HG03103 (cell line): ENCODE results near the gene NTM.

Source experiments
- ATAC-seq: cut with Tn5 transposase; IDR thresholded peaks from one replicate; pipeline ENCODE4 v1.9.1; 2021; ENCODE audit warnings: low read depth; ENCODE audit not compliant: unreplicated experiment

The NTM gene

GRCh38 chr11:131964698-131965483 lies 594.5 kb downstream of the NTM start:
- ATAC-seq = no peak

GRCh38 chr11:131965504-131965903 lies 595.1 kb downstream of the NTM start:
- no peak for ATAC-seq

- no peak for ATAC-seq
Observed at GRCh38 chr11:131966667-131967066, 596.3 kb downstream of the NTM start.

GRCh38 chr11:131969261-131969660 lies 598.8 kb downstream of the NTM start:
- no peak for ATAC-seq

GRCh38 chr11:131973061-131973460 lies 602.6 kb downstream of the NTM start:
- no peak for ATAC-seq

- ATAC-seq = no peak
Observed at GRCh38 chr11:131975619-131976018, 605.2 kb downstream of the NTM start.

- ATAC-seq = no peak
Observed at GRCh38 chr11:131976021-131976420, 605.6 kb downstream of the NTM start.

GRCh38 chr11:131977231-131977630 lies 606.8 kb downstream of the NTM start:
- ATAC-seq = no peak

GRCh38 chr11:131977854-131978253 lies 607.4 kb downstream of the NTM start:
- ATAC-seq = no peak

- ATAC-seq = no peak
Observed at GRCh38 chr11:131978351-131978750, 607.9 kb downstream of the NTM start.

GRCh38 chr11:131979364-131979763 lies 608.9 kb downstream of the NTM start:
- ATAC-seq = no peak

GRCh38 chr11:131980199-131980598 lies 609.8 kb downstream of the NTM start:
- ATAC-seq = no peak

- no peak for ATAC-seq
Observed at GRCh38 chr11:131980888-131981668, 610.7 kb downstream of the NTM start.

- ATAC-seq = no peak
Observed at GRCh38 chr11:131982154-131982553, 611.7 kb downstream of the NTM start.

GRCh38 chr11:131985846-131986301 lies 615.5 kb downstream of the NTM start:
- no peak for ATAC-seq

GRCh38 chr11:131987703-131988102 lies 617.3 kb downstream of the NTM start:
- no peak for ATAC-seq

- ATAC-seq = no peak
Observed at GRCh38 chr11:131991606-131992005, 621.2 kb downstream of the NTM start.

GRCh38 chr11:131993246-131993645 lies 622.8 kb downstream of the NTM start:
- no peak for ATAC-seq

- ATAC-seq = no peak
Observed at GRCh38 chr11:131998020-131998419, 627.6 kb downstream of the NTM start.

- no peak for ATAC-seq
Observed at GRCh38 chr11:131999084-131999483, 628.7 kb downstream of the NTM start.

GRCh38 chr11:131999955-132000354 lies 629.5 kb downstream of the NTM start:
- no peak for ATAC-seq

GRCh38 chr11:132005887-132006286 lies 635.5 kb downstream of the NTM start:
- no peak for ATAC-seq
